SK-N-SH treated with all-trans-retinoic acid at 6 μM for 48 hours (cell line): ENCODE data around the gene DRD3.

ENCODE experiments used
- ATAC-seq: fragments of 200-7000 bp; cut with Tn5 transposase; 3 replicates; pipeline ENCODE4 v1.9.1; 2020; ENCODE audit warnings: mild to moderate bottlenecking, moderate library complexity
- ARNTL ChIP-seq: fragments of 450-650 bp; formaldehyde crosslinking; IDR thresholded peaks from 2 replicates; pipeline ENCODE4 v1.5.0; 2020; ENCODE audit warnings: low read depth, mild to moderate bottlenecking, moderate library complexity, borderline replicate concordance
- BACH2 ChIP-seq: fragments of 250-450 bp; sonication (Bioruptor Pico); IDR thresholded peaks from 2 replicates; pipeline ENCODE4 v1.9.0; 2021; ENCODE audit warnings: mild to moderate bottlenecking, borderline replicate concordance
- CSDC2 ChIP-seq: fragments of 250-450 bp; sonication (Bioruptor Pico); IDR thresholded peaks from 2 replicates; pipeline ENCODE4 v1.5.0; 2020; ENCODE audit warnings: mild to moderate bottlenecking, moderate library complexity
- ESRRG ChIP-seq: fragments of 250-450 bp; sonication (Bioruptor Pico); IDR thresholded peaks from 2 replicates; pipeline ENCODE4 v1.6.1; 2021; ENCODE audit warnings: mild to moderate bottlenecking
- GLIS3 ChIP-seq: fragments of 250-450 bp; sonication (Bioruptor Pico); IDR thresholded peaks from 2 replicates; pipeline ENCODE4 v1.5.0; 2020; ENCODE audit warnings: mild to moderate bottlenecking, moderate library complexity
- OSR1 ChIP-seq: fragments of 250-450 bp; sonication (Bioruptor Pico); IDR thresholded peaks from 2 replicates; pipeline ENCODE4 v1.8.0; 2022; ENCODE audit warnings: moderate library complexity, mild to moderate bottlenecking, inconsistent platforms
- POU6F1 ChIP-seq: fragments of 250-450 bp; sonication (Bioruptor Pico); IDR thresholded peaks from 2 replicates; pipeline ENCODE4 v1.8.0; 2021; ENCODE audit warnings: low read depth, mild to moderate bottlenecking, moderate library complexity, borderline replicate concordance
- PPARA ChIP-seq: fragments of 250-450 bp; sonication (Bioruptor Pico); IDR thresholded peaks from 2 replicates; pipeline ENCODE4 v1.5.0; 2020; ENCODE audit warnings: mild to moderate bottlenecking, borderline replicate concordance
- RARB ChIP-seq: fragments of 250-450 bp; sonication (Bioruptor Pico); IDR thresholded peaks from 2 replicates; pipeline ENCODE4 v1.8.0; 2021; ENCODE audit warnings: mild to moderate bottlenecking, moderate library complexity
- SNAI2 ChIP-seq: fragments of 250-450 bp; sonication (Bioruptor Pico); IDR thresholded peaks from 2 replicates; pipeline ENCODE4 v1.5.0; 2020; ENCODE audit warnings: mild to moderate bottlenecking, moderate library complexity
- TCF4 ChIP-seq: fragments of 250-450 bp; sonication (Bioruptor Pico); IDR thresholded peaks from 2 replicates; pipeline ENCODE4 v1.8.0; 2021; ENCODE audit warnings: mild to moderate bottlenecking, moderate library complexity, borderline replicate concordance
- TOX ChIP-seq: fragments of 250-450 bp; sonication (Bioruptor Pico); IDR thresholded peaks from 2 replicates; pipeline ENCODE4 v1.8.0; 2021; ENCODE audit warnings: mild to moderate bottlenecking, moderate library complexity, borderline replicate concordance
- ZC3H10 ChIP-seq: fragments of 250-450 bp; sonication (Bioruptor Pico); IDR thresholded peaks from 2 replicates; pipeline ENCODE4 v1.5.1; 2021; ENCODE audit warnings: mild to moderate bottlenecking, moderate library complexity
- ZFP3 ChIP-seq: fragments of 250-450 bp; sonication (Bioruptor Pico); IDR thresholded peaks from 2 replicates; pipeline ENCODE4 v1.5.0; 2020; ENCODE audit warnings: mild to moderate bottlenecking, moderate library complexity
- ZFP30 ChIP-seq: fragments of 450-650 bp; formaldehyde crosslinking; IDR thresholded peaks from 2 replicates; pipeline ENCODE4 v1.5.0; 2022; ENCODE audit warnings: mild to moderate bottlenecking, moderate library complexity
- ZNF565 ChIP-seq: fragments of 450-650 bp; formaldehyde crosslinking; conservative IDR thresholded peaks from 2 replicates; pipeline ENCODE4 v1.5.0; 2020; ENCODE audit warnings: low read depth, mild to moderate bottlenecking, moderate library complexity
- ZNF70 ChIP-seq: fragments of 450-650 bp; formaldehyde crosslinking; IDR thresholded peaks from 2 replicates; pipeline ENCODE4 v1.5.0; 2020; ENCODE audit warnings: mild to moderate bottlenecking, moderate library complexity
- ZNF8 ChIP-seq: fragments of 450-650 bp; formaldehyde crosslinking; IDR thresholded peaks from 2 replicates; pipeline ENCODE4 v1.5.0; 2020; ENCODE audit warnings: mild to moderate bottlenecking, moderate library complexity
- TF ChIP-seq, protein P1 (sequence below): fragments of 250-450 bp; sonication (Bioruptor Pico); IDR thresholded peaks from 2 replicates; pipeline ENCODE4 v1.5.1; 2020; ENCODE audit warnings: low read depth, mild to moderate bottlenecking, moderate library complexity
- TF ChIP-seq, protein P2 (sequence below): fragments of 250-450 bp; sonication (Bioruptor Pico); IDR thresholded peaks from 2 replicates; pipeline ENCODE4 v1.5.0; 2020; ENCODE audit warnings: mild to moderate bottlenecking, moderate library complexity
- TF ChIP-seq, protein P3 (sequence below): fragments of 250-450 bp; sonication (Bioruptor Pico); IDR thresholded peaks from 2 replicates; pipeline ENCODE4 v1.8.0; 2020; ENCODE audit warnings: mild to moderate bottlenecking, moderate library complexity, borderline replicate concordance

Gene DRD3

GRCh38 chr3:114223143-114223542, 44.3 kb upstream of the DRD3 start:
- TF ChIP-seq, protein P1, sequence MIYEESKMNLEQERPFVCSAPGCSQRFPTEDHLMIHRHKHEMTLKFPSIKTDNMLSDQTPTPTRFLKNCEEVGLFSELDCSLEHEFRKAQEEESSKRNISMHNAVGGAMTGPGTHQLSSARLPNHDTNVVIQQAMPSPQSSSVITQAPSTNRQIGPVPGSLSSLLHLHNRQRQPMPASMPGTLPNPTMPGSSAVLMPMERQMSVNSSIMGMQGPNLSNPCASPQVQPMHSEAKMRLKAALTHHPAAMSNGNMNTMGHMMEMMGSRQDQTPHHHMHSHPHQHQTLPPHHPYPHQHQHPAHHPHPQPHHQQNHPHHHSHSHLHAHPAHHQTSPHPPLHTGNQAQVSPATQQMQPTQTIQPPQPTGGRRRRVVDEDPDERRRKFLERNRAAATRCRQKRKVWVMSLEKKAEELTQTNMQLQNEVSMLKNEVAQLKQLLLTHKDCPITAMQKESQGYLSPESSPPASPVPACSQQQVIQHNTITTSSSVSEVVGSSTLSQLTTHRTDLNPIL, result no peak
- no peak for TF ChIP-seq ZNF8
- TF ChIP-seq TOX (CRISPR knock-in tag), result no peak
- no peak for TF ChIP-seq BACH2
- TF ChIP-seq OSR1 (CRISPR knock-in tag), result no peak
- TF ChIP-seq ZNF70, result no peak
- no peak for TF ChIP-seq CSDC2 (CRISPR knock-in tag)
- TF ChIP-seq PPARA (CRISPR knock-in tag), result no peak
- no peak for TF ChIP-seq RARB (CRISPR knock-in tag)
- TF ChIP-seq, protein P2, sequence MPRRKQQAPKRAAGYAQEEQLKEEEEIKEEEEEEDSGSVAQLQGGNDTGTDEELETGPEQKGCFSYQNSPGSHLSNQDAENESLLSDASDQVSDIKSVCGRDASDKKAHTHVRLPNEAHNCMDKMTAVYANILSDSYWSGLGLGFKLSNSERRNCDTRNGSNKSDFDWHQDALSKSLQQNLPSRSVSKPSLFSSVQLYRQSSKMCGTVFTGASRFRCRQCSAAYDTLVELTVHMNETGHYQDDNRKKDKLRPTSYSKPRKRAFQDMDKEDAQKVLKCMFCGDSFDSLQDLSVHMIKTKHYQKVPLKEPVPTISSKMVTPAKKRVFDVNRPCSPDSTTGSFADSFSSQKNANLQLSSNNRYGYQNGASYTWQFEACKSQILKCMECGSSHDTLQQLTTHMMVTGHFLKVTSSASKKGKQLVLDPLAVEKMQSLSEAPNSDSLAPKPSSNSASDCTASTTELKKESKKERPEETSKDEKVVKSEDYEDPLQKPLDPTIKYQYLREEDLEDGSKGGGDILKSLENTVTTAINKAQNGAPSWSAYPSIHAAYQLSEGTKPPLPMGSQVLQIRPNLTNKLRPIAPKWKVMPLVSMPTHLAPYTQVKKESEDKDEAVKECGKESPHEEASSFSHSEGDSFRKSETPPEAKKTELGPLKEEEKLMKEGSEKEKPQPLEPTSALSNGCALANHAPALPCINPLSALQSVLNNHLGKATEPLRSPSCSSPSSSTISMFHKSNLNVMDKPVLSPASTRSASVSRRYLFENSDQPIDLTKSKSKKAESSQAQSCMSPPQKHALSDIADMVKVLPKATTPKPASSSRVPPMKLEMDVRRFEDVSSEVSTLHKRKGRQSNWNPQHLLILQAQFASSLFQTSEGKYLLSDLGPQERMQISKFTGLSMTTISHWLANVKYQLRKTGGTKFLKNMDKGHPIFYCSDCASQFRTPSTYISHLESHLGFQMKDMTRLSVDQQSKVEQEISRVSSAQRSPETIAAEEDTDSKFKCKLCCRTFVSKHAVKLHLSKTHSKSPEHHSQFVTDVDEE (CRISPR knock-in tag), result no peak
- no peak for TF ChIP-seq ZNF565 (CRISPR knock-in tag)
- no peak for TF ChIP-seq ESRRG (CRISPR knock-in tag)
- no peak for TF ChIP-seq ZFP30
- TF ChIP-seq GLIS3 (CRISPR knock-in tag), result no peak
- TF ChIP-seq, protein P3, sequence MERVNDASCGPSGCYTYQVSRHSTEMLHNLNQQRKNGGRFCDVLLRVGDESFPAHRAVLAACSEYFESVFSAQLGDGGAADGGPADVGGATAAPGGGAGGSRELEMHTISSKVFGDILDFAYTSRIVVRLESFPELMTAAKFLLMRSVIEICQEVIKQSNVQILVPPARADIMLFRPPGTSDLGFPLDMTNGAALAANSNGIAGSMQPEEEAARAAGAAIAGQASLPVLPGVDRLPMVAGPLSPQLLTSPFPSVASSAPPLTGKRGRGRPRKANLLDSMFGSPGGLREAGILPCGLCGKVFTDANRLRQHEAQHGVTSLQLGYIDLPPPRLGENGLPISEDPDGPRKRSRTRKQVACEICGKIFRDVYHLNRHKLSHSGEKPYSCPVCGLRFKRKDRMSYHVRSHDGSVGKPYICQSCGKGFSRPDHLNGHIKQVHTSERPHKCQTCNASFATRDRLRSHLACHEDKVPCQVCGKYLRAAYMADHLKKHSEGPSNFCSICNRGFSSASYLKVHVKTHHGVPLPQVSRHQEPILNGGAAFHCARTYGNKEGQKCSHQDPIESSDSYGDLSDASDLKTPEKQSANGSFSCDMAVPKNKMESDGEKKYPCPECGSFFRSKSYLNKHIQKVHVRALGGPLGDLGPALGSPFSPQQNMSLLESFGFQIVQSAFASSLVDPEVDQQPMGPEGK, result no peak
- TF ChIP-seq POU6F1 (CRISPR knock-in tag), result no peak
- no peak for TF ChIP-seq ZC3H10
- ATAC-seq, result no peak

DNA sequence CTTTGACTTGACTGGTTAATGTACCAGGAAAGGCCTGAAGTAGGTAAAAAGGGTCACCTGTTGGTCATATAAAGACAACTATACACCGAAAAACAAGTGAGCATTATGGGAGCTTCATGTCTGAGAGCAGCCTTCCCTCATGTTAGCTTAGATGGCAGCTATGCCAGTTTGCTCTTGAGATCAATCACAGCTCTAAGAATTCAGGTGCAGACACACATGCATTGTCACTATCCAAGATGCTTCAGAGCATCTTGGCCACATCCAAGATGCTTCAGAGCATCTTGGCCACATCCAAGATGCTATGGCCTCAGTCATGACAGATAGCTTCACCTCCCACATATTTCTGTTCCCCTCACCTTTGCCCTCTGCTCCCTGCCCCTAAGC, 43.0 kb upstream of the DRD3 start:
- no peak for TF ChIP-seq CSDC2 (CRISPR knock-in tag)
- TF ChIP-seq, protein P3, result no peak
- no peak for TF ChIP-seq SNAI2
- no peak for TF ChIP-seq ZFP30
- no peak for TF ChIP-seq BACH2
- TF ChIP-seq, protein P2 (CRISPR knock-in tag), result no peak
- TF ChIP-seq ZC3H10, result no peak
- TF ChIP-seq OSR1 (CRISPR knock-in tag), result no peak
- TF ChIP-seq TCF4 (CRISPR knock-in tag), result no peak
- TF ChIP-seq ARNTL (CRISPR knock-in tag), result no peak
- TF ChIP-seq ZFP3 (CRISPR knock-in tag), result no peak
- ATAC-seq, result no peak
